GM23248 (cell line): ENCODE data around the gene LSAMP. TPM values are rescaled to one million over a fixed set of nuclear protein-coding genes. Genes with fewer than 3 reads are reported as not detected.

Experiments
- DNase-seq: peaks from one replicate; pipeline ENCODE4 v3.0.0-alpha.2; 2015
- H2AFZ ChIP-seq: fragments of 200-600 bp; sonication (generic); 2 replicates; pipeline ENCODE4 v1.6.1; 2016; ENCODE audit warnings: antibody characterized with exemption
- H3F3A ChIP-seq: fragments of 200-600 bp; sonication (generic); 2 replicates; pipeline ENCODE4 v1.6.1; 2016; ENCODE audit warnings: mild to moderate bottlenecking, antibody characterized with exemption, mixed run types; ENCODE audit not compliant: insufficient read depth
- H3K27ac ChIP-seq: fragments of 200-600 bp; sonication (generic); 2 replicates; pipeline ENCODE4 v1.5.1; 2016; ENCODE audit warnings: mild to moderate bottlenecking
- H3K27me3 ChIP-seq: fragments of 200-600 bp; sonication (generic); replicated peaks from 2 replicates; pipeline ENCODE4 v1.6.1; 2016; ENCODE audit warnings: mild to moderate bottlenecking; ENCODE audit not compliant: insufficient read depth
- H3K36me3 ChIP-seq: fragments of 200-600 bp; sonication (generic); 2 replicates; pipeline ENCODE4 v1.6.1; 2016; ENCODE audit warnings: low read depth, mild to moderate bottlenecking
- H3K4me1 ChIP-seq: fragments of 200-600 bp; sonication (generic); 2 replicates; pipeline ENCODE4 v1.6.1; 2016; ENCODE audit warnings: mild to moderate bottlenecking; ENCODE audit not compliant: insufficient read depth
- H3K4me2 ChIP-seq: fragments of 200-600 bp; sonication (generic); one replicate; pipeline ENCODE4 v1.6.1; 2016; ENCODE audit warnings: mild to moderate bottlenecking; ENCODE audit not compliant: unreplicated experiment
- H3K4me3 ChIP-seq: fragments of 200-600 bp; sonication (generic); 2 replicates; pipeline ENCODE4 v1.5.1; 2016; ENCODE audit warnings: mild to moderate bottlenecking
- H3K79me2 ChIP-seq: fragments of 200-600 bp; sonication (generic); 2 replicates; pipeline ENCODE4 v1.6.1; 2016; ENCODE audit warnings: mild to moderate bottlenecking; ENCODE audit not compliant: insufficient read depth
- H3K9ac ChIP-seq: fragments of 200-600 bp; sonication (generic); 2 replicates; pipeline ENCODE4 v1.6.1; 2016; ENCODE audit warnings: mild to moderate bottlenecking
- H3K9me2 ChIP-seq: fragments of 200-600 bp; sonication (generic); 2 replicates; pipeline ENCODE4 v1.6.1; 2016; ENCODE audit warnings: mixed run types, mild to moderate bottlenecking, moderate library complexity; ENCODE audit not compliant: insufficient read depth
- H3K9me3 ChIP-seq: fragments of 200-600 bp; sonication (generic); one replicate; pipeline ENCODE4 v1.6.1; 2017; ENCODE audit warnings: low read depth
- H4K20me1 ChIP-seq: fragments of 200-600 bp; sonication (generic); 2 replicates; pipeline ENCODE4 v1.6.0; 2016; ENCODE audit not compliant: insufficient read depth
- EZH2 ChIP-seq: fragments of 200-600 bp; sonication (generic); IDR thresholded peaks from 2 replicates; pipeline ENCODE4 v1.6.1; 2018; ENCODE audit warnings: antibody characterized with exemption, mild to moderate bottlenecking; ENCODE audit not compliant: insufficient read depth, poor library complexity, severe bottlenecking
- EZH2phosphoT487 ChIP-seq: fragments of 200-600 bp; sonication (generic); IDR thresholded peaks from 2 replicates; pipeline ENCODE4 v1.6.1; 2018; ENCODE audit warnings: antibody characterized with exemption, moderate library complexity, mild to moderate bottlenecking, low read depth; ENCODE audit not compliant: insufficient read depth
- WGBS, 2 experiments: methylation state at CpG; one replicate each; pipeline ENCODE4 v1.1.6; 2015 to 2017; ENCODE audit warnings: low lambda C conversion rate in 2 of 2, low coverage in 1 of 2; ENCODE audit errors: missing lambda C conversion rate in 2 of 2; 5-methylcytosine and 5-hydroxymethylcytosine counted together
- in situ Hi-C: fragments of 300-500 bp; cut with MboI; formaldehyde crosslinking; loops from 2 replicates; pipeline ENCODE4 v1.15.0; 2020
- polyA plus RNA-seq: library from polyadenylated mRNA; unstranded; fragments of >200 nt; fragmentation: Nextera tagmentation; extraction: Ambion mirVana; gene quantifications from 2 replicates; pipeline ENCODE4 v1.2.1, GENCODE V29; 2016
- total RNA-seq: library from RNA; depleted of rRNA; stranded (reverse); fragments of >200 nt; shearing (Covaris generic); gene quantifications from 2 replicates; pipeline ENCODE4 v1.2.3, GENCODE V29; 2014

LSAMP gene
- total and polyA plus RNA-seq, 2 experiments from 2014 or later: 4.5 to 9.3 TPM

GRCh38 chr3:115788921-115789470 is 656.3 kb downstream of the LSAMP start:
- Histone ChIP-seq H3K36me3 (no peaks in the 10 kb centered on the region), H3K4me3 (0 out of 2 replicates have a peak overlapping the region, but pooled peaks have one; percentile 17), H3K27ac (peak overlapping the region; percentile 93), H3K9ac (peak overlapping the region; percentile 63), H4K20me1 (no peaks in the 10 kb centered on the region), H3K9me2 (no peaks in the 10 kb centered on the region), H3K4me1 (peaks cover 55% of the 10 kb centered on the region), H2AFZ (no peak overlapping the region), H3K4me2 (peak overlapping the region; percentile 31), H3F3A (peaks cover 54% of the 10 kb centered on the region), H3K79me2 (no peaks in the 10 kb centered on the region), H3K27me3 (no peaks in the 10 kb centered on the region), H3K9me3 (no peaks in the 10 kb centered on the region)
- WGBS, 2 experiments: 0 to 7% methylated on average over 4 of the region's 4 CpGs
- TF ChIP-seq EZH2 (no peak), EZH2phosphoT487 (peak; percentile 97)
- peak; percentile 95 for DNase-seq
- in situ Hi-C loops: loop anchor here (10.0 kb wide), 1 partner anchor 574 kb away; no protein-coding TSS in a partner anchor

GRCh38 chr3:115787818-115788217 is 657.5 kb downstream of the LSAMP start:
- Histone ChIP-seq H3K27ac (peak overlapping the region; percentile 93), H3K9me3 (no peaks in the 10 kb centered on the region), H2AFZ (no peak overlapping the region), H3K27me3 (no peaks in the 10 kb centered on the region), H4K20me1 (no peaks in the 10 kb centered on the region), H3K36me3 (no peaks in the 10 kb centered on the region), H3K9ac (peak overlapping the region; percentile 63), H3K4me2 (no peak overlapping the region), H3K4me3 (no peak overlapping the region), H3K9me2 (no peaks in the 10 kb centered on the region), H3K79me2 (no peaks in the 10 kb centered on the region), H3K4me1 (peaks cover 60% of the 10 kb centered on the region), H3F3A (peaks cover 59% of the 10 kb centered on the region)
- WGBS, 2 experiments: 97 to 100% methylated on average over 2 of the region's 2 CpGs
- DNase-seq: no peak
- in situ Hi-C loops: loop anchor here (10.0 kb wide), 1 partner anchor 573 kb away; no protein-coding TSS in a partner anchor
- TF ChIP-seq EZH2: no peak
- no peak for TF ChIP-seq EZH2phosphoT487

GRCh38 chr3:115785782-115786181 is 659.5 kb downstream of the LSAMP start:
- H3K9ac ChIP-seq: peak overlapping the region; percentile 96
- H3K9me2 ChIP-seq: no peaks in the 10 kb centered on the region
- peak overlapping the region; percentile 95 for H3K4me2 ChIP-seq
- 0 out of 2 replicates have a peak overlapping the region, but pooled peaks have one; percentile 19 for H2AFZ ChIP-seq
- peaks cover 52% of the 10 kb centered on the region for H3K4me1 ChIP-seq
- peak overlapping the region; percentile 98 for H3K27ac ChIP-seq
- no peaks in the 10 kb centered on the region for H3K27me3 ChIP-seq
- peak overlapping the region; percentile 75 for H3K4me3 ChIP-seq
- TF ChIP-seq EZH2 (no peak), EZH2phosphoT487 (no peak)
- H3K79me2 ChIP-seq: no peaks in the 10 kb centered on the region
- no peaks in the 10 kb centered on the region for H3K9me3 ChIP-seq
- H3K36me3 ChIP-seq: no peaks in the 10 kb centered on the region
- WGBS, 2 experiments: 55 to 57% methylated on average over 4 of the region's 4 CpGs
- DNase-seq: peak; percentile 32
- peaks cover 59% of the 10 kb centered on the region for H3F3A ChIP-seq
- in situ Hi-C loops: loop anchor here (10.0 kb wide), 1 partner anchor 571 kb away; no protein-coding TSS in a partner anchor
- H4K20me1 ChIP-seq: no peaks in the 10 kb centered on the region

- no peaks in the 10 kb centered on the region for H3K27me3 ChIP-seq
- peaks cover 51% of the 10 kb centered on the region for H3F3A ChIP-seq
- peak; percentile 96 for DNase-seq
- no peak for TF ChIP-seq EZH2phosphoT487
- no peak for TF ChIP-seq EZH2
- H3K9ac ChIP-seq: peak overlapping the region; percentile 96
- H3K36me3 ChIP-seq: no peaks in the 10 kb centered on the region
- no peaks in the 10 kb centered on the region for H3K79me2 ChIP-seq
- H4K20me1 ChIP-seq: no peaks in the 10 kb centered on the region
- no peaks in the 10 kb centered on the region for H3K9me3 ChIP-seq
- H3K27ac ChIP-seq: peak overlapping the region; percentile 98
- peak overlapping the region; percentile 43 for H2AFZ ChIP-seq
- WGBS, 2 experiments: 1 to 2% methylated on average over 11 of the region's 11 CpGs
- H3K9me2 ChIP-seq: no peaks in the 10 kb centered on the region
- in situ Hi-C loops: loop anchor here (10.0 kb wide), 1 partner anchor 570 kb away; no protein-coding TSS in a partner anchor
- H3K4me1 ChIP-seq: peaks cover 44% of the 10 kb centered on the region
- peak overlapping the region; percentile 75 for H3K4me3 ChIP-seq
- H3K4me2 ChIP-seq: peak overlapping the region; percentile 95
These were observed 660.3 kb downstream of the LSAMP start for GRCh38 chr3:115784739-115785536.
